COLO829 (cell line): Measurements from ENCODE around the gene ACADM.
"Not testable (repeated sequence)": the region's sequence is repeated elsewhere in the genome, so short reads cannot be mapped to it uniquely, and the experiment has no call there.

ENCODE experiments used
- DNase-seq: peaks from one replicate; pipeline ENCODE4 v3.0.0; 2012; ENCODE audit warnings: low spot score

ACADM gene

GRCh38 chr1:75742047-75742625 is 17.6 kb downstream of the ACADM start:
- DNase-seq = no peak

DNA sequence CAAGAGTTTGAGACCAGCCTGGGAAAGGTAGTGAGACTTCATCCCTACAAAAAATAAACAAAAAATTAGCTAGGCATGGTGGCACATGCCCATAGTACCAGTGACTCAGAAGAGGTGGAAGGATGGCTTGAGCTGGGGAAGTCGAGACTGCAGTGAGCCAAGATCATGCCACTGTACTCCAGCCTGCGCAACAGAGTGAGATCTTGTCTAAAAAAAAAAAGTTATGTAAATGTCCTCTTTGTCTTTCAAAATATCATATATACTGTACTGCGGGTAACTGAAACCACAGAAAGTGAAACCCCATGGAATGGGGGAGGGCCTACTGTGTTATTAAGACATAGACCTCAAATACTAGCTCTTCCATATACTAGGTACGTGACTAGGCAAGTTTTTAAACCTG is 20.8 kb downstream of the ACADM start:
- DNase-seq = no peak

DNA sequence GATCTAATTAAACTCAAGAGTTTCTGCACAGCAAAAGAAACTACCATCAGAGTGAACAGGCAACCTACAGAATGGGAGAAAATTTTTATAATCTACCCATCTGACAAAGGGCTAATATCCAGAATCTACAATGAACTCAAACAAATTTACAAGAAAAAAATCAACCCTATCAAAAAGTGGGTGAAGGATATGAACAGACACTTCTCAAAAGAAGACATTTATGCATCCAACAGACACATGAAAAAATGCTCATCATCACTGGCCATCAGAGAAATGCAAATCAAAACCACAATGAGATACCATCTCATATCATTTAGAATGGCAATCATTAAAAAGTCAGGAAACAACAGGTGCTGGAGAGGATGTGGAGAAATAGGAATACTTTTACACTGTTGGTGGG is 32.7 kb downstream of the ACADM start:
- DNase-seq = not testable (repeated sequence)

DNA sequence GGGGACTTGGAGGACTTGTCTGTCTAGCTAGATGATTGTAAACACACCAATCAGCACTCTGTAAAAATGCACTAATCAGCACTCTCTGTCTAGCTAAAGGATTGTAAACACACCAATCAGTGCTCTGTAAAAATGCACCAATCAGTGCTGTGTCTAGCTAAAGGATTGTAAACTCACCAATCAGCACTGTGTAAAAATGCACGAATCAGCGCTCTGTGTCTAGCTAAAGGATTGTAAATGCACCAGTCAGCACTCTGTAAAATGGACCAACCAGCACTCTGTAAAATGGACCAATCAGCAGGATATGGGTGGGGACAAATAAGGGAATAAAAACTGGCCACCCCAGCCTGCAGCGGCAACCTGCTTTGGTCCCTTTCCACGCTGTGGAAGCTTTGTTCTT is 34.0 kb downstream of the ACADM start:
- not testable (repeated sequence) for DNase-seq

- no peak for DNase-seq
These were observed 39.6 kb downstream of the ACADM start for GRCh38 chr1:75764057-75764655.

- DNase-seq = peak; percentile 29
These were observed 41.3 kb downstream of the ACADM start for GRCh38 chr1:75765697-75766355.

DNA sequence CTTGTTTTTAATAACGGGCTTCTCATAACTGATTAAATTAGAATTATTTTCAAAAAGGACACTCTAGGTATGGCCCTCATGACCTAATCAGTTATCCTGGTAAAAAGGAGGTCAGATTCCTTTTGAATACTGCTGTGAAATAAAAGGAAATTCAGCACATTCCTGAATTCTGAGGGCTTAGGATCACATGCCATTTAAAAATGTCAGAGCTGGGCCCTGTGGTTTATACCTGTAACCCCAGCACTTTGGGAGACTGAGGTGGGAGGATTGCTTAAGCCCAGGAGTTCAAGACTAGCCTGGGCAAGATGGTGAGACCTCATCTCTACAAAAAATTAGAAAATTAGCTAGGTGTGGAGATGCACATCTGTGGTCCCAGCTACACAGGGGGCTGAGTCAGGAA is 43.5 kb downstream of the ACADM start:
- DNase-seq = no peak

- DNase-seq = no peak
These were observed 46.3 kb downstream of the ACADM start for GRCh38 chr1:75770761-75771160.

- DNase-seq = no peak
These were observed 47.5 kb downstream of the ACADM start for GRCh38 chr1:75771978-75772377.

DNA sequence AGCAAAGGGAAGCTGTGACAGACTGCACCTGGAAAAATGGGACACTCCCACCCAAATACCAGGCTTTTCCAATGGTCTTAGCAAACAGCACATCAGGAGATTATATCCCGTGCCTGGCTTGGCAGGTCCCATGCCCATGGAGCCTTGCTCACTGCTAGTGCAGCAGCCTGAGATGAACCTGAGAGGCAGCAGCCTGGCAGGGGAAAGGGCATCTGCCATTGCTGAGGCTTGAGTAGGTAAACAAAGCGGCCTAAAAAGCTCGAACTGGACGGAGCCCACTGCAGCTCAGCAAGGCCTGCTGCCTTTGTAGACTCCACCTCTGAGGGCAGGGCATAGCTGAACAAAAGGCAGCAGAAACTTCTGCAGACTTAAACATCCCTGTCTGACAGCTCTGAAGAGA is 53.3 kb downstream of the ACADM start:
- not testable (repeated sequence) for DNase-seq

- not testable (repeated sequence) for DNase-seq
These were observed 54.2 kb downstream of the ACADM start for GRCh38 chr1:75778694-75779093.

DNA sequence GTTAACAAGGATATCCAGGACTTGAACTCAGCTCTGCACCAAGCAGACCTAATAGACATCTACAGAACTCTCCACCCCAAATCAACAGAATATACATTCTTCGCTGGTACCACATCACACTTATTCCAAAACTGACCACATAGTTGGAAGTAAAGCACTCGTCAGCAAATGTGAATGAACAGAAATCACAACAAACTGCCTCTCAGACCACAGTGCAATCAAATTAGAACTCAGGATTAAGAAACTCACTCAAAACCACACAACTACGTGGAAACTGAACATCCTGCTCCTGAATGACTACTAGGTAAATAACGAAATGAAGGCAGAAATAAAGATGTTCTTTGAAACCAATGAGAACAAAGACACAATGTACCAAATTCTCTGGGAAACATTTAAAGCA is 55.7 kb downstream of the ACADM start:
- DNase-seq = not testable (repeated sequence)

- DNase-seq = not testable (repeated sequence)
These were observed 59.4 kb downstream of the ACADM start for GRCh38 chr1:75783920-75784319.

DNA sequence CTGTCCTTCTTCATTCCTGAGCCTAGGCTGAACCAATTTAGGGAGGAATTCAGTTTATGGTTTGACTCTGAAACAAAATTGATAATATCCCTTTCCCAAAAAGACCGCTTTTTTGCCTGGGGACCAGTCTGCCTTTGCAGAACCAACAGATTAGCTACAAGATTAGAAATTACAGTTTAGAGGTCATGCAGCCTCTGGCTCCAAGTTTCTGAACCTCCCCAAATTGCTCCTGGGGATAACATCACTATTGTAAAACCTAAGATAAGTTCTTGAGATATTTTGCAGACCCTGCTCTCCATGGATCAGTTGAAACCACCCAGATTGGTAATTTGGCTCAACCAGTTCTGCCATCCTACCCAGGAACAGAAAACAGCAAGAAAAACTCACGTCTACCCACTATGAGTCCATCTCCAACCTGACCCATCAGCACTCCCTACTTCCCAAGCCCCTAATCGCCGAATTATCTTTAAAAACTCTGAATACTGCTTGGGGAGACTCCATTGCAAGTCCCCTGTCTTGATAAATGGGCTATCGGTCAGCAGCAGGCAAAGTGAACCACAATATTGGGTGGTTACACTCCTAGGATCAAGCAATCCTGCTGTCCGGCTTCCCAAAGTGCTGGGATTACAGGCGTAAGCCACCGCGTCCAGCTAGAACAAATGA is 60.9 kb downstream of the ACADM start:
- no peak for DNase-seq

DNA sequence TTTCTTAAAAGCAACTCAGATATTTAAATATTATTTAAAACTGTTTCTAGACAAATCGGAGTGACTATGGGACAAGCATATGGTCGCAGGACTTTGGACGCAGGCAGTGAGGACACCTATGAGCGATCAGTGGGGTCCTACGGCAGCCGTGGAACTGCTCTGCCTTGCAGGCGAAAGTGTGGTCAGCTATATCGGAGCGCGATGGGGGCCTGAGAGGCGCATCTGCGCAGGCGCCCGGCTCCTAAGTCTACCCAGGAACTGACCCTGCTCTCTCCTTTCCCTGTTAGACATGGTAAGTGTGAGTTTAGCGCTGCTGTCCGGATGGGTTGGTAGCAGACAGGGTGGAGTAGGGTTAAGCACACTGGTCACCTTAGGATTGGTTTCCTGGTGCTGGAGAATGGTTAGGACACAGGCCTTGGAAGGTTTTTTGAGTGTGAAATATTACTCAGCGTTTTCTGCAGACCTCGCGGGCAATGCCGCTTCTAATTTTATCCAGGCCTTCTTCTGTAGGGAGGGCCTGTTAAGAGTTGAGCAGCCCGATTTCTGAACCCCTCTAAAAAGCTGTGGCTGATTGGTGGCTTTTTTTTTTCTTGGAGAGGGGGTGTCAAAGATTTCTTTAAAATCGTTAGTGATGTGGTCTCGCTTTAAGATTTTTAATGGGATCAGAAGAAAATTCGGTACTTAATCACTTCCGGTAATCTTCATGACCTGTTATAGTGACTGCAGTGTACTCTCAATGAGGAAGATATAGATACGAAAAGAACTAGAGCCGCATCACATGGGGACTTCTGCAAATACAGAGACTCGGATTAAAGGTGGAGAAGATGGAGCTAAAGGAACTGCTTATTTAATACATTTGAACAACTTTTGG is 61.7 kb downstream of the ACADM start, which contains the start of gene RABGGTB:
RABGGTB (plus strand) TSS at position 274 of the 871 bp plus-strand sequence; CDS start at position 290, 16 bp downstream.
- DNase-seq = peak; percentile 98

- no peak for DNase-seq
These were observed 62.5 kb downstream of the ACADM start for GRCh38 chr1:75786901-75787493.

- no peak for DNase-seq
These were observed 63.0 kb downstream of the ACADM start for GRCh38 chr1:75787524-75787923.

DNA sequence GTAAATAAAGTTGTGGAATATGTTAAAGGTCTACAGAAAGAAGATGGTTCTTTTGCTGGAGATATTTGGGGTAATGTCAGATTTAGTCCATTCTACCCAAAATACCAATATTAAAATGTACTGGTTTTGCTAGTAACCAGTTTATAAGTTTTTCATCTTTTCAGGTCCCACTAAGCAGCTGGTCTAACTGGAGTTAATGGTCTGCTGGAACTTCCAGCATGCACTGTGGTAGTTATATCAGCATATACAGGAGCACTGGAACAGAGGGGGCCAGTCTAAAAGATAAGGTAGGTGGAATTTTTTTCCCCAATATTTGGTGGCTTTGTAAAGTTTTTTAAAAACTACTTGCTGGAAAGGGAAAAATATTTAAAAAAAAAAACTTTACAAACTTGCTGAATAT is 65.5 kb downstream of the ACADM start:
- DNase-seq = no peak

GRCh38 chr1:75791022-75791421 is 66.5 kb downstream of the ACADM start:
- DNase-seq = no peak

- DNase-seq = no peak
These were observed 67.6 kb downstream of the ACADM start for GRCh38 chr1:75792091-75792490.

DNA sequence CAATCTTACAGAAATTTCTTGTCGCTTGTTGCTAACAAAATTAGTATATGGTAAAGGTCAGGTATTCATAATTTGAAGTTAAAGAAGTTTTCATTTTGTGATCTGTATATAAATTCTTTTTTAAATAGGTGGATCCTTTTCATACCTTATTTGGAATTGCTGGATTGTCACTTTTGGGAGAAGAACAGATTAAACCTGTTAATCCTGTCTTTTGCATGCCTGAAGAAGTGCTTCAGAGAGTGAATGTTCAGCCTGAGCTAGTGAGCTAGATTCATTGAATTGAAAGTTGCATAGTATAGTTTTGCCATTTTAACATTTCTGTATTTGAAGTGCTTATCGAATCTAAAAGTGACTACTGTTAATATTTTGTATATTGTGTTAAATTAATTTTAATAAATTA is 69.9 kb downstream of the ACADM start:
- DNase-seq = no peak
